Sigmoid colon (tissue), 4 donors: ENCODE measurements around the gene ZNF581.

Experiments
- EP300 ChIP-seq, 4 donors: sonication (generic); formaldehyde crosslinking; IDR thresholded peaks; one replicate each; pipeline ENCODE4 v1.6.1; 2017; ENCODE audit warnings: antibody characterized with exemption in 4 of 4
- POLR2A ChIP-seq, 2 donors: fragments of 450-650 bp; IDR thresholded peaks; one replicate each; pipeline ENCODE4 v1.6.1; 2016; ENCODE audit warnings: antibody characterized with exemption in 2 of 2, mild to moderate bottlenecking in 2 of 2, moderate library complexity in 2 of 2
- POLR2AphosphoS5 ChIP-seq, 4 donors: sonication (generic); formaldehyde crosslinking; IDR thresholded peaks; one replicate each; pipeline ENCODE4 v1.6.1; 2017; ENCODE audit warnings: antibody characterized with exemption in 4 of 4
- TF ChIP-seq, protein P1 (sequence below), 4 experiments: fragments of 450-650 bp in 3 of 4; fragments of 200-600 bp in 1 of 4; IDR thresholded peaks; one replicate each; pipeline ENCODE4 v1.5.1; 2016 to 2019; ENCODE audit warnings: antibody characterized with exemption in 4 of 4, mild to moderate bottlenecking in 3 of 4, moderate library complexity in 2 of 4

- no peak for TF ChIP-seq POLR2A (IDR thresholded peaks at IDR 0.05)
- TF ChIP-seq, protein P1, sequence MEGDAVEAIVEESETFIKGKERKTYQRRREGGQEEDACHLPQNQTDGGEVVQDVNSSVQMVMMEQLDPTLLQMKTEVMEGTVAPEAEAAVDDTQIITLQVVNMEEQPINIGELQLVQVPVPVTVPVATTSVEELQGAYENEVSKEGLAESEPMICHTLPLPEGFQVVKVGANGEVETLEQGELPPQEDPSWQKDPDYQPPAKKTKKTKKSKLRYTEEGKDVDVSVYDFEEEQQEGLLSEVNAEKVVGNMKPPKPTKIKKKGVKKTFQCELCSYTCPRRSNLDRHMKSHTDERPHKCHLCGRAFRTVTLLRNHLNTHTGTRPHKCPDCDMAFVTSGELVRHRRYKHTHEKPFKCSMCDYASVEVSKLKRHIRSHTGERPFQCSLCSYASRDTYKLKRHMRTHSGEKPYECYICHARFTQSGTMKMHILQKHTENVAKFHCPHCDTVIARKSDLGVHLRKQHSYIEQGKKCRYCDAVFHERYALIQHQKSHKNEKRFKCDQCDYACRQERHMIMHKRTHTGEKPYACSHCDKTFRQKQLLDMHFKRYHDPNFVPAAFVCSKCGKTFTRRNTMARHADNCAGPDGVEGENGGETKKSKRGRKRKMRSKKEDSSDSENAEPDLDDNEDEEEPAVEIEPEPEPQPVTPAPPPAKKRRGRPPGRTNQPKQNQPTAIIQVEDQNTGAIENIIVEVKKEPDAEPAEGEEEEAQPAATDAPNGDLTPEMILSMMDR (IDR thresholded peaks at IDR 0.05) = no peak
- TF ChIP-seq POLR2AphosphoS5 (IDR thresholded peaks at IDR 0.05) = no peak
- TF ChIP-seq EP300 (IDR thresholded peaks at IDR 0.05) = no peak
Observed at GRCh38 chr19:55693336-55693974, 50.0 kb downstream of the ZNF581 start.
